H1 (cell line): ENCODE results near the gene LCMT1.

Source experiments
- ASH2L ChIP-seq: fragments of 200-600, 300-600 bp; sonication (generic); IDR thresholded peaks from one replicate; pipeline ENCODE4 v1.7.1; 2017; ENCODE audit warnings: low read length
- BRCA1 ChIP-seq: IDR thresholded peaks from 2 replicates; pipeline ENCODE4 v1.6.1; 2012; ENCODE audit warnings: low read depth, low read length, improper control_type of control experiment
- GABPA ChIP-seq: IDR thresholded peaks from 2 replicates; pipeline ENCODE4 v1.6.1; 2011; ENCODE audit warnings: mild to moderate bottlenecking, low read length, moderate library complexity, borderline replicate concordance; ENCODE audit not compliant: insufficient read depth
- GTF2F1 ChIP-seq: IDR thresholded peaks from 2 replicates; pipeline ENCODE4 v1.6.1; 2012; ENCODE audit warnings: low read depth, low read length, improper control_type of control experiment, borderline replicate concordance
- POLR2A ChIP-seq, 2 experiments: IDR thresholded peaks; 1 replicate in 1 of 2; 2 replicates in 1 of 2; pipeline ENCODE4 v1.6.1; 2011; ENCODE audit warnings: low read depth in 2 of 2, low read length in 2 of 2, mild to moderate bottlenecking in 2 of 2; ENCODE audit errors: control extremely low read depth in 1 of 2
- TAF1 ChIP-seq: IDR thresholded peaks from 2 replicates; pipeline ENCODE4 v1.6.1; 2011; ENCODE audit warnings: mild to moderate bottlenecking, low read depth, low read length
- ZNF274 ChIP-seq: IDR thresholded peaks from 2 replicates; pipeline ENCODE4 v1.7.0; 2012; ENCODE audit warnings: low read length, borderline replicate concordance; ENCODE audit errors: extremely low read depth
- TF ChIP-seq, protein P1 (sequence below), 3 experiments: IDR thresholded peaks; 1 replicate in 2 of 3; 2 replicates in 1 of 3; pipeline versions ENCODE4 v1.5.1 to v1.6.1; 2011; ENCODE audit warnings: low read length in 3 of 3, mild to moderate bottlenecking in 3 of 3, inconsistent platforms in 2 of 3, low read depth in 1 of 3, moderate library complexity in 1 of 3; ENCODE audit not compliant: insufficient read depth in 1 of 3; ENCODE audit errors: control extremely low read depth in 1 of 3

DNA sequence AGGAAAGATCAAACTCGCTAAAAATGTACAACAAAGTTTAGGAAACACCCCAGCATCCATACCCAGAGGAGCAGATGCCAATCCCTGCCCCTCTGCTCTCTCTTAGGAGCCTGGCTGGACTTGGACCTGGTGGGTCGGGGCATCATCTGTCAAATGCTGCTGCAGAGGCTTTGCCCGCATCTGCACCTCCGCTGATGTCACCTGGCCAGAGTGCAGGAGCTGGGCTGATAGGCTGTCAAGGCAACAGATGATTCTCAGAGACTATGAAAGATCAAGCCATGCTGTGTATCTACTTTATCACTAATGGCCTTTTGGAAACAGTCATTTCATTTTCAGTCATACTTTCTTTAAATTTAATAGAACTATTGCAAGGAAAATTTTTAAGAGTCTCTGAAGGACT lies 15.9 kb upstream of the LCMT1 start:
- TF ChIP-seq TAF1 (no peak), POLR2A (IDR thresholded peaks at IDR 0.05; ENCODE audit: control extremely low read depth in 1 of 2, low read depth in 2 of 2, low read length in 2 of 2) (no peak), GABPA (no peak), ASH2L (no peak), ZNF274 (no peak), BRCA1 (no peak), GTF2F1 (no peak)
- TF ChIP-seq, protein P1, sequence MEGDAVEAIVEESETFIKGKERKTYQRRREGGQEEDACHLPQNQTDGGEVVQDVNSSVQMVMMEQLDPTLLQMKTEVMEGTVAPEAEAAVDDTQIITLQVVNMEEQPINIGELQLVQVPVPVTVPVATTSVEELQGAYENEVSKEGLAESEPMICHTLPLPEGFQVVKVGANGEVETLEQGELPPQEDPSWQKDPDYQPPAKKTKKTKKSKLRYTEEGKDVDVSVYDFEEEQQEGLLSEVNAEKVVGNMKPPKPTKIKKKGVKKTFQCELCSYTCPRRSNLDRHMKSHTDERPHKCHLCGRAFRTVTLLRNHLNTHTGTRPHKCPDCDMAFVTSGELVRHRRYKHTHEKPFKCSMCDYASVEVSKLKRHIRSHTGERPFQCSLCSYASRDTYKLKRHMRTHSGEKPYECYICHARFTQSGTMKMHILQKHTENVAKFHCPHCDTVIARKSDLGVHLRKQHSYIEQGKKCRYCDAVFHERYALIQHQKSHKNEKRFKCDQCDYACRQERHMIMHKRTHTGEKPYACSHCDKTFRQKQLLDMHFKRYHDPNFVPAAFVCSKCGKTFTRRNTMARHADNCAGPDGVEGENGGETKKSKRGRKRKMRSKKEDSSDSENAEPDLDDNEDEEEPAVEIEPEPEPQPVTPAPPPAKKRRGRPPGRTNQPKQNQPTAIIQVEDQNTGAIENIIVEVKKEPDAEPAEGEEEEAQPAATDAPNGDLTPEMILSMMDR (IDR thresholded peaks at IDR 0.05; ENCODE audit: control extremely low read depth in 1 of 3, insufficient read depth in 1 of 3, low read depth in 1 of 3, low read length in 3 of 3): no peak
